HTERT RPE-1 (cell line): Measurements from ENCODE around the gene ILDR2.

ENCODE experiments used
- in situ Hi-C: fragments of 300-500 bp; cut with MboI; formaldehyde crosslinking; loops from 4 replicates; pipeline ENCODE4 v1.14.3; 2020; ENCODE audit warnings: low sequenced_read_pairs

Gene ILDR2

GRCh38 chr1:166972193-166972592, 3.1 kb downstream of the ILDR2 start:
- in situ Hi-C loops: no loop called here

GRCh38 chr1:166971252-166971651, 4.1 kb downstream of the ILDR2 start:
- in situ Hi-C loops: no loop called here

GRCh38 chr1:166969074-166969677, 6.2 kb downstream of the ILDR2 start:
- in situ Hi-C loops: no loop called here

GRCh38 chr1:166960858-166961474, 14.4 kb downstream of the ILDR2 start:
- in situ Hi-C loops: no loop called here

- in situ Hi-C loops: no loop called here
Measured at GRCh38 chr1:166956872-166957271, 18.5 kb downstream of the ILDR2 start.

- in situ Hi-C loops: no loop called here
Measured at GRCh38 chr1:166956057-166956850, 19.1 kb downstream of the ILDR2 start.

GRCh38 chr1:166953491-166953890, 21.8 kb downstream of the ILDR2 start:
- in situ Hi-C loops: no loop called here

GRCh38 chr1:166952002-166952746, 23.2 kb downstream of the ILDR2 start:
- in situ Hi-C loops: no loop called here

- in situ Hi-C loops: no loop called here
Measured at GRCh38 chr1:166951050-166951449, 24.3 kb downstream of the ILDR2 start.

GRCh38 chr1:166950156-166950555, 25.2 kb downstream of the ILDR2 start:
- in situ Hi-C loops: no loop called here

GRCh38 chr1:166948856-166949350, 26.4 kb downstream of the ILDR2 start:
- in situ Hi-C loops: no loop called here

- in situ Hi-C loops: no loop called here
Measured at GRCh38 chr1:166947398-166948043, 27.8 kb downstream of the ILDR2 start.

GRCh38 chr1:166944186-166944967, 31.0 kb downstream of the ILDR2 start:
- in situ Hi-C loops: no loop called here

- in situ Hi-C loops: no loop called here
Measured at GRCh38 chr1:166939741-166940375, 35.5 kb downstream of the ILDR2 start.

- in situ Hi-C loops: no loop called here
Measured at GRCh38 chr1:166937962-166938361, 37.4 kb downstream of the ILDR2 start.

- in situ Hi-C loops: no loop called here
Measured at GRCh38 chr1:166937329-166937728, 38.0 kb downstream of the ILDR2 start.

GRCh38 chr1:166933633-166934032, 41.7 kb downstream of the ILDR2 start:
- in situ Hi-C loops: no loop called here

- in situ Hi-C loops: no loop called here
Measured at GRCh38 chr1:166933140-166933539, 42.2 kb downstream of the ILDR2 start.

- in situ Hi-C loops: no loop called here
Measured at GRCh38 chr1:166929911-166930310, 45.4 kb downstream of the ILDR2 start.
